T-helper 2 cell (primary cell): ENCODE data around the gene FRMD4B.

Source experiments
- DNase-seq, 5 experiments: peaks; one replicate each; pipeline versions ENCODE4 v3.0.0 to v3.0.0-alpha.2; 2012 to 2022

The FRMD4B gene

DNA sequence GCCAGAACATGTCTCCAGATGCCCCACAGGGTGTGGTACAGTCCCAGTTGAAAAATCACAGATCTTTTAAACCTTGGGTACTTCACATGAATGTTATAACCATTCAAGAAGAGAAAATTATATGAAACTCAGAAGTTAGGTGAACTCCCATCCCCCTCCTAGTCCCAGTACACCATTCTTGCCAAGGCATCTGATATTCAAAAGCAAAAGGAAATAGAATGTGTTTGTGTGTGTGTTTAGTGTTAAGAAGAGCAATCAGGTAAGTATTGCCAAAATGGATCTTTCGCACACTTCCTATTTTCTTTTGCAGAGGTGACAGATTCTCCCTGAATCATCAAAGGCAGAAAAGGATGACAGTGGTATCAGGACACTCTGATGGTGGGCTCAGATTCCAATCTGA, 219.4 kb downstream of the FRMD4B start:
- no peak for DNase-seq

DNA sequence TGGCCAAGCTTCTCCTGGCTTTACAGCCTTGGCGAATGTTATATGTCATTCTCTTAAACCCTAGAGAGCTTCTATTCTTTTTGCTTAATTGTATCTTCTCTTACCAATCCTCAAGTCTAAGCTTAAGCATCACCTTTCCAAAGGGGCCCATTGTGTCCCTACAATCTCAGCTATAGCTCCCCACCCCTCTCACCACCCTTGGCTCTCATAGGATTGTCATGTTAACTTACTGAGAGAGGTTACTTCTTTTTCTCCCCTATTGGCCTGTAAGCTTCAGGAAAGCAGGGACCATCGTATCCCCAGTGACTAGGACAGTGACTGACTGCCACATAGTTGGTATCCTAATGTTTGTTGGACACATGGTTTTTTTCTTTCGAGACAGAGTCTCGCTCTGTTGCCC, 220.1 kb downstream of the FRMD4B start:
- DNase-seq = no peak

DNA sequence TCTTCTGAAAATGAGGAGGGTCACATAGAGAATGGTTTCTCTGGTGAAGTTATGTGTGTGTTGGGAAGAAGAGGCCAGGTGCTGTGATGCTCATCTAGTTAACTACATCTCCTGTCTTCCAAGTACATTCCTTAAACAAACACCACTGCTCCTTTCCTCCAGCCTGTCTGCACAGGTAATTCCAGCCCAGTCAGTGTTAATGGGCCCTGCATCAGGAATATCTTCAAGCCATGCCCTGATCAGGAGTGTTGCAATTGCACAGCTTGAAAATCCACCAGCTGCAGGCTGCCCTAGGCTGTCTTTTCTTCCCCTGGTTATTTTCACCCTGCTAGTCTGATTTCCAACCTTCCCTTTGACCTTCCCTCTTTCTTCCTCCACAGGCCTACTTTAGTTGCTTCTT, 221.6 kb downstream of the FRMD4B start:
- no peak for DNase-seq

DNA sequence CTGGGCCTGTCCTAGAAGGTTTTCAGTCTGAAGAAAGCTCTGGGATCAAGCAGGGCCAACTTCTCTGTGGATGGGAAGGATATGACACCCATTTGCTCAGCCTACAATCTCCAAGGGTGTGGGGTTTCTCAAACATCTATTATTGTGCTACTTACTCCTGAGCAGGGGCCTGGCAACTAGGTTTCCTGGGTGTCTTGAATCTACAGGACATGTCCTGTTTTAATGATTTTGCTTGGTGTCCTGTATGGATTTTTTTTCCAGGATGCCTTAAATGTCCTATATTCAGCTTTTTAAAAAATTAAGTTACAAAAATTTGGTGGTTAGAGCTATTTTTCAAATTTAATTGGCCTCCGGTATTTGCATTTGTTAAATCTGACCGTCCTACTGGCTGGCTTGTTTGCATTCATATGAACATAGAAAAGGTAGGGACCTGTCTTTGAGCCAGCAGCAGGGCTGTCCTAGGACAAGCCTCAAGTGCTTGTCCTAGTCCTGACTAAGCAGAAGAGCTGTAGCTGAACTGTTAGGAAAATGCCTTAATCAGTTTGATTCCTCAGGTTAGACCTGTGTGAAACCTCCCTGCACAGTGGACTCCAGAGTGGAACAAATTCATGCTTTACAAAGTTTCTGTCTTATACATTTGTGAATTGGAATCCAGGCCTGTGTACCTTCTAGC, 223.4 kb downstream of the FRMD4B start:
- DNase-seq = no peak

DNA sequence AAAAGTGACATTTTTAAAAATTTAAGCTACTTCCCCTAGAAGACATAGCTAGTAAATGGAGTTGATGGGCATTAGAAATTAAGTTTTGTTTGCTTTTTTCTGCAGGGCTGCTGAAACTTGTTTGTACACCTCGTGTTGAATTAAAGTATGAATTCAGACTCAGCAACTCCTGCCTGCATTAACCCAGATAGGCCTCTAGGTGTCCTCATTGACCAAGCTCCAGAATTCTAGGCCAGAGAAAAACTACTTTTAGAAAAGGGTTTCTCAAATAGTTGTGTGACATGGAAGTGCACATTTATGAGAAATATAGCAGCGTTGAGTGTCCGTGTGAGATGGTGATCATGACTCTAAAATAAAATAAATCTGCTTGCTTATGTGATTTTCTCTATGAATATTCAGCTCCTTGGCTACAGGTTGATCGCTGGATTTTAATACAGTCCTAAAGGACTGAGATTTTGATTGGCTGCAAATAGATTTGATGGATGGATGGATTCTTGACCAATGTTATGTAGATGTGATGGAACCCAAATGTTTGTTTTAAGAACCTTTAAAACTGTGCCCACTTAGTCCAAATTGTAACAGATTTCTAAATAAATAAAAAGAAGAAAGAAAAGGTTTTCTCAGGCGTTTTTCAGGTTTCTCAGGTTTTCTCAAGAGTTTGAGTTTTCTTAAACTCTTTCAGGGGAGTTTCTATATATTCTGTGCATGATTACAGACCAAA, 224.1 kb downstream of the FRMD4B start:
- peak in 2 of 5 experiments; percentile 19 to 74 for DNase-seq

DNA sequence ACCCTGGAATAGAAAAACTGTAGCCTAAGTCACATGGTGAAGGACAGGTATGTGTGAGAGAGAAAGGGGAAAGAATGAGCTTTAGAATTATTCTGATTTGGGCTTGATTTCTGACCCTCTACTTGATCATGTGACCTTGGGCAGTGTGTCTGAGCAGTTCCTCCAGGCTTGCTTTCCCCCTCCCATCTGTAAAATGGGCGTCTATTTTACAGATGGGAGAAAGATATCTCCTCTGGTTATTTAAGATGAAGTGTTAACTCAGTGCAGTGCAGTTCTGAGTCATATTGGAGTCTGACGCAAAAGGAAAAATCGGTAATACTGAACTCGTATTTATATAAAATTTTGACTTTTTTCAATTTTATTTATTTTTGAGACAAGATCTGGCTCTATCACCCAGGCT, 225.4 kb downstream of the FRMD4B start:
- peak in 1 of 5 experiments; percentile 57 for DNase-seq

DNA sequence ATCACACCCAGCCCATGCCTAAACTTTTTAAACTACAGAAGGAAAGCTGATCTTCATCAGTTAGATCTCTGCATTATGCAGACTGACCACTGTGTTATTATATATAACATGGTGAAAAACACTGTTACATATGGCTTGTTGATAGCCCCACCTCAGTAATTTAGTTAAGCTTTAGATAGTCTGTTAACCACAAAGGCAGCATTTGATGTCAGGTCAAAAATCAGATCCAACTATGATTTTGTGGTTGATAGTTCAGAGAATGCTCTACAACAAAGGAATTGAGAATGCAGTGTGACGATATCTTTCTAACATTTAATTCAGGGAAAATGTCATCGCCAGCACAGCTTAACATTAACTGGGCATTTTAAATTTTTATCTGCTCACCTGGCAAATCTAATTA, 225.8 kb downstream of the FRMD4B start:
- DNase-seq = peak in 1 of 5 experiments; percentile 55

DNA sequence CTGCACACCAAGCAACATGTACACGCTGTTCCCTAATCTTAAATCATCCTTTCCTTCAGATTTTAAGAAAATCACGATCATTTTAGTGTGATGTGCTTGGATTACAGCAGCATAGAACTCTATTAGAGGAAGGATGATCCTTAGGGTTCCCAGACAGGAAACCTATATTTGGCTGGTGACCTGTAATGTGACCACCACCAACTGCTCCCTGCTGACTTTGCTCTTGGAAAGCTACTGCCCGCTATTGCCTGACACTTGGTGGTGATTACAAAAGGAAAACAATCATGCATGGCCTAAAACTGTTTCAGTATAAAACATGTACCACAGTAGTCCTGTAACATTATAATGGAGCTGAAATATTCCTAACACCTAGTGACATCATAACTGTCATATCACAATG, 236.3 kb downstream of the FRMD4B start:
- no peak for DNase-seq

DNA sequence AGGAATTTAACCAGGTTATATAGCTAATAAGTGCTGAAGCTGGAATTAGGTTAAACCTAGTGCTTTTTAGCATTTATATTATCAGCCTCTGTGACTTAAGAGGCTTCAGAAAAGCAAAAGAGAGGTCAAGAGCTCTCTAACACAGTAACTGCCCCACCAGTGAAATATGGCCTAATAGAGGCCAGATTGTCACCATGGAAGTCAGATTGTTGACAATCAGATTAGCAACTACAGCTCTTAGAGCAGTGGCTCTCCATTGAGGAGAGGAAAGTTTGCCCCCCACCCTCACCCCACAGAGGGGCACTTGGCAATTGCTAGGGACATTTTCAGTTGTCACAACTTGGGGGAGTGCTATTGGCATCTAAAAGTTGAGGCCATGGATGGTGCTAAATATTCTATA, 240.2 kb downstream of the FRMD4B start:
- no peak for DNase-seq

DNA sequence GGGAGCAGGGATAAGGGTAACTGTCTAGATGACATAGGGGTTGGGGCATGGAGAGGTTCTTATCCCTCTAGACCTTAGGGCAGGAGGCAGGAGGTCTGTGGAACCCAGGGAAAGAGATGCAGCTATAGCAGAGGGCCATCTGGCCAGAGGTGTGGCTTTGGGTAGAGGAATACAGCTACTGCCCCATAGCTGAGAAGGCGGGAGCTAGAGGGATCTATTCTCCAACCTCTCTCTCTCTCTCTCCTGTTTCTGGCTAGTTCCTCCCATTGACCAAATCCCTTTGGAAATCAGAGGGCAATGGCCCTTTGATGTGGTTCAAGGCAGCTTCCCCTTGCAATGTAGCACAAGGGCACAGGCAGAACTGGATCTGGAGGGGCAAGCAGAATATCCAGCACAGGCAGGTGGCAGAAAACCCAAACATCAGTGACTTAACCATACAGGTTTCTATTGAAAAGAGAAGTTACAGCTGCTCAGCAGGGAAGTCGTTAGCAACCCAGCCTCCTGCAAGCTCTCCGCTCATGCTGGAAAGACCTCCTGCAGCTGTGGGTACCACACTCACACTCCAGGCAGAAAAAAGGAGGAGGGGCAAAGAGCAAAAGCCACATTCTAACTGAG, 241.2 kb downstream of the FRMD4B start:
- no peak for DNase-seq

DNA sequence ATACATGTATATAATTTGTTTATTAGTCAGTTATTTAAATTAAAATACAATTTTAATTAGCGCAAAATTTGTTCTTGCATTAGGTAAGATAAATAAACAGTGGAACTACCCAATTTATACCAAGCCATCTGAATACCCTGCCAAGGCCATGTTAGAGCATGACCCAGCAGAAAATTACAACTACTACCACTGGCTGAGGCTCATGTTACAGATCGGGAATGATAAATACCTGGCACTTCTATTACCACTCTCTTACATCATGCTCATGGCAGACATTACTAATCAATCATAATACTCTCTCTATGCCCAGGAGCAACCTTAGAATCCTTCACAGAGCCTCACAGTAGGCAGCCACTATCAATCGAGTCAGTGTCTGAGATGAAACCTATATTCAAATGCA, 242.3 kb downstream of the FRMD4B start:
- DNase-seq = no peak

DNA sequence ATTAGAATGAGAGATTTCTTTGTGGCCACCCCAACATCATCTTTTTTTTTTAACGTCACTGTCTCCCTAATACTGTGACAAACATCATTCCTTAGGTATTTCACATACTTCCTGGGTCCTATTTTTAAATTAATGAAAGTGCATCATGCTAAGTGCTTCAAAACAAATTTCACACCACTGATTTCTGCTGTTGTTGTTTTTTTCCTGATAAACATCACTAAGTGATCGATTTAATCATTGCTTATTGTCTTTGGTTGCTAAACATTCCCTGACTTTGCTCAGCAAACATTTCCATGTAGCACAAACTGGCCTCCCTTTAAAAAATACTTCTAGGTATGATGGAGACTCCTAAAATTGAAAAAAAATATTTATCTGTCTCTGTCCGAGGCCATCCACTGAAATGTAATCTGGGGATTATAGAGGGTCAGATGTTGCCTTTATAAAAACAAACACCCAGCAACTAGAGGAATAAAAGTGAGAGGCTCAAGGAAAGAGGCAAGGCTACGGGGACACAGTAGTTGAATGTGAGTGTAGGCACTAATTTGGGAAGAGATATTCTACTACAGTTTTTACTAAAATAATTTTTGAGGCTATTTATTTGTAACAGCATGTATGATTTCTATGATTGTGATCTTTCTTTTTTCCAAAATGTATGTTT, 243.0 kb downstream of the FRMD4B start:
- no peak for DNase-seq

DNA sequence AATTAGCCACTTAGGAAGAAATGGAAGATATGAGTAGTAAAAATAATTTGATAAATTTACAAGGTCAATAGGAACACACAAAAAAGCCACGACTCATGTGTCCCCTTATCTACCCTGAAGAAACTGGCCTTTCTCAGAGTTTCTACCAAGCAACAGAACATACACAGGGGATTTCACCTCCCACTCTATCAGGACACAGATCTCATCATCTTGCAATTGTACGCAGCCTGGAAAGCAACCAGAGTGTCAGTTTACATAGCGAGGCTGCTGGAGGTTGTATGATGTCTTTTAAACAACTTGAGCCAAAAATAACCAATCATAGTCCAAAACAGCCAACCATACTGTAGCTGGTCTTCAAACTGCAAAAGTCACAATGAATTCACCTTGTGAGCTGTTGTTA, 243.8 kb downstream of the FRMD4B start:
- DNase-seq = no peak

DNA sequence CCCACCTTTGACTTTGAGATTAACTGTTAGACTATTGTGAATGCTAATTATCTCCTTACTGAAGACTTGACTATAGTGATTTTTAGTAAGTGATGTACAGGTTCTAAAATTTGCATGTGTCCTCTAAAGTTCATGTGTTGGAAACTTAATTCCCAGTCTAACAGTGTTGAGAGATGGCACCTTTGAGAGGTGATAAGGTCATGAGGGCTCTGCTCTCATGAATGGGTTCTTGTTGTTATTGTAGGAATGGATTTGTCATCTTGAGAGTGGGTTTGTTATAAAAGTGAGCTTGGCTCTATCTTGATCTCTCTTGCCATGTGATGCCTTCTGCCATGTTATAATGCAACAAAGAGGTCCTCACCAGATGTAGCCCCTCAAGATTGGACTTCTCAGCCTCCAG, 244.6 kb downstream of the FRMD4B start:
- DNase-seq = no peak

DNA sequence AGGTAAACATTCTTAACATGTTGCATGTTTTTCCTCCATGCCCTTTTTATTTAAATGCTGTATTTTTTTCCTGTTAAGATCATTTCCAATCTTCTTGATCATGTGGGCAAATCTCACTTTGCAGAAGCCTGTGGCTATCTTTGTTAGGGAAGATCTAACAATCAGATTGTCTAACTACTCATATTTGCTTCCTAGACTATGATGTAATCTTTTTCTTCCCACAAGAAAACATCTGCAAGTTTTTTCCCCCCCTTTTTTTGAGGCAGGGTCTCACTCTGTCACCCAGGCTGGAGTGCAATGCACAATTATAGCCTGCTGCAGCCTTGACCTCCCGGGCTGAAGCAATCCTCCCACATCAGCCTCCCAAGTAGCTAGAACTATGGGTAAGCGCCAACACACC, 248.5 kb downstream of the FRMD4B start:
- DNase-seq = no peak

DNA sequence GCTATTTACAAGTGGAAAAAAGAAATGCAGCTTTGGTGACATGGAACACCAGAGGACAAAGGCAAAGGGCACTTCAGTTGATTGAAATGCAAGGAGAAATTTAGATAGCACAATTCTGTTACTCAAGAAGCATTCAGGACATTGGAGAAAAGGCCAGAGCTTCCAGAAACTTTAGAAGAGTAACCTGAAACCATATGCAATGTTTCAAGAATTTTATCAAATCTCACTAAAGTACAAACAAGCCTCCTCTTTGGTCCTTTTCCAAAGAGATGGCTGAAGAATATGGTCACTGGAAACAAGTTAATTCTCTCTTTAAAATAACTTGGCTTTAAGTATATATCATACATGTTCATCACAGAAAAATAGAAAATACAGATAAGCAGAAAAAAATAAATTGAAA, 248.9 kb downstream of the FRMD4B start:
- DNase-seq = no peak

DNA sequence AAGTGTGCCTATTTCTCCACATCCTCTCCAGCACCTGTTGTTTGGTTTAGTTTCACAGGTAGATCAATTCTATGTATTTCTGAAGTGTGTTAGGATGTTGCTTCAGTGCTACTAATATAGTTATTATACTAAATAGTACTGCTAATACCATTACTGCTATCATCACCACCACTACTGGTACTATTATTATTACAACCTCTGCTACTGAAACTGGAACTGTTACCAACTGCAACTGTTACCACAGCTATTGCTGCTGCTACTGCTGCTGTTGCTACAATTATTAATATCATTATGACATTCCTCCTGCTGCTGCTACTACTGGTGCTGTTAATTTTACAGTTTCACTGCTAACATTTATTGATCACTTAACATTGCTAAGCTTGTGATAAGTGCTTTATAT, 255.2 kb downstream of the FRMD4B start:
- DNase-seq = peak in 1 of 5 experiments; percentile 36

DNA sequence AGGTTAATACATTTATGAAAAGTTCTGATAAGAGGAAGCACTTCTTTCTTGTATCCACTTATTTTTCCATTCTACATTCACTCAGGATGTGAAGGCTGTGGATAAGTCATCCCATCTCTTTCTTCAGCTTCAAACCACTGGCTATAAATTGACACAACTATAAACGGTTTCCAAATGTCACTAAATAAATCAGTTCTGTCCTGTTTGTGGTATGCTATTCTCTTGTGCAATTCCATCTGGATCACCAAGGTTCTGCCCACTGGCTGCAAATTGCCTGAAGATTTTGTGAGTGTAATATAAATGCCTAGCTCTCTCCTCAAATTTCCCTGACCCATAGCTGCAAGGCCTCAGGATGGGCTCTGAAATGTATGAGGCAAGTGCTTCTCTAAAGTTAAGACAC, 256.4 kb downstream of the FRMD4B start:
- no peak for DNase-seq

DNA sequence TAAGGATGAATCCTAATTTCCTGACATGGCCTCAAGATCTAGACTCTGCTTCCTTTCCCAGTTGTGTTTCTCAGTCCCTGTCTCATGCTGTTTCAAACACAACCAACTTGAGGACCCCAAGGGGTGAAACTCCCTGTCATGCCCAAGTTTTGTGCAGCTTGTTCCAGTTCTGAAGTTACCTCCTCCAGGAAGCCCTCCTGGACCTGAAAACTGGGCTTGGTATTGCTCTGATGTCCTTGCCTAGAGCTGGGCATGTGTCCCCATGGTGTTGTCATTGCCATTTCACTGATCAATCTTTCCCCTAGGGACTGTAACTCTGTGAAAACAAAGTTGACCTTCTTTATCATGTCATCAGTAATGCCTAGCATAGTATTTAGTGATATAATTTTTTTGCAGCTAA, 257.4 kb downstream of the FRMD4B start:
- no peak for DNase-seq

DNA sequence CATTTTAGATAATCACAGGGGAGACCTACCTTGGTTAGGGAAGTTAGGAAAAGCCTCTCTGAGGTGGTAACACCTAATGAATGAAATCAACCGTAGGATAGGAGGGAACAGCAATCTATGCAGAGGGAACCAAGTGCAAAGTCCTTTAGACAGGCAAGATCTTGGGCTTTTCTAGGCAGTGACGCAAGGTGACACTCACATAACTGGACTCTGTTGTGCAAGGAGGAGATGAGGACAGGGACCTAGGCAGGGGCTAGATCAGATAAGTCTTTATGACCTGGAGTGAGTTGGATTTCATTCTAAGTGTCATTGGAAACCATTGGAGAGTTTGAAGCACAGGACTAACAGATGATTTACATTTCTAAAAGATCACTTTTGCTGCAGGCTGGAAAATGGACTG, 258.9 kb downstream of the FRMD4B start:
- DNase-seq = no peak

DNA sequence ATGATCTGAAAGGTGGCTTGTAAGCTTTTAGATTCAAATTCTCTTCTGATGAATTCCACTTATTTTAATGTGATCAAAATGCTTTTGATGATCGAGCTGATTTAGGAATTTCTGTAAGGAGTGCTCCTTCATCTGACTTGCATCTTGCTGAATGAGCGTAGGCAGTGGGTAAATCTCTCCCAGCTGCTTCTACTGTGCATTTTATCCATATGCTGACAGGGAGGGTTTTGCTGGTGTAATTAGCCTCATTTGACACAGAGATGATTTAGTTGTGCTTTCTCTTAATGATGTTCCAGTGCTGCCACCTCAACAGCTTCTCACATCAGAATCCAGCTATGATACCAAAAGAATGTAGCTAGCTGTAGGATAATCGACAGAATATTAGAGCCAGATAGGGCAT, 259.7 kb downstream of the FRMD4B start:
- no peak for DNase-seq

DNA sequence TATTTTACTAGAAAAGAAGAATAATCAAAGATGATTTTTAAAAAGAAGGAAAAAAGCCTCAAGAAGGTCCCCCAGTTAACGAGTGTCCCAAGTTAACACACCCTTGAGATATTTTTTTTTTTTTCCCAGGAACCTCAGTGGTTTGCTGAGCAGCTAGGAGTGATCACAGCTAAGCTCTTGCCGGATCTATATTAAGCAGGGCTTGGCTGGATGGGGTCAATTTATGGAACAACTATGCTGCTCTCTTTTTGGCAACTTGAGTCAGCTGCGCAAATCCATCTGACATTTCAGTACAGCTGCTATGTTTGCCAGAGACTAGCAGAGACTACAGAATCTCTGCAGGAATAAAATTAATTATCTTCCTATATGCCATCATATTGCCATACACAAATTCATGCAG, 263.5 kb downstream of the FRMD4B start, which contains the start of gene LMOD3:
LMOD3 (minus strand) TSS at position 193 of the 400 bp plus-strand sequence. CDS start 209 bp downstream, outside the sequence.
- DNase-seq = no peak

DNA sequence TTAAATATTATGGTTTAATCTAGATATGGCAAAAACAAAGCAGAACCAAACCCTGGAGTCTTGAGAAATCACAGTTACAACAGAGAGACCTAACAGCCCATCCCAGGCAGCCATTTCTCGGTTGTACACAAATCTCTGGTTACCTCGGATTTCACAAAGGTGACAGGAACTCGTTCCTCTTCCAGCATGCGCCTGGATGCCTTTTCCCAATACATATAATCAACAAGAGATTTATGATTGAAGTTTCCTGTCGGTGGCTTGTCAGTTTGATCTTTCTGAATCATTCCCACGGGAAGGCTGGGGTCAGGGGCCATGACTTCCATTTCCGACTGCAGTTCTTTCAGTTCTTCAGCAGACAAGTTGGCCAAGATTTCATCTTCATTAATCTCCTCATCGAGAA, 263.9 kb downstream of the FRMD4B start:
- no peak for DNase-seq

DNA sequence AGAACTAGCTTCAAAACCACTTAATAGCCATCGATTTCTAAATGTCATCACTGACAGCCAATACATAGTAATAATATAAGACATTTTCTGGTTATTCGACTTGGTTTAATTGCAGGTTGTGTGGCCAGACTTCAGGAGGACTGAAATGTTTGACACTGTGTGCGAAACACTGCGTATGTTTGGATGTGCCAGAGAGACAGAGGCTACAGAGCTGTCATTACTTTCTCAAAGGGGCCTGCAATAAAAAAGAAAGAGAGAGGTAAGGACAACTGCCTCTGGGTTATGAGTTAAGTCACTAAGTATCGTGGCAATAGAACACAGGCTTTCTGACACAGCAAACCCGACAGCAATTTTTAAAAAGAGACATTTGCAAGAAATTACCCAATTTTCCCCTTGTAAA, 264.4 kb downstream of the FRMD4B start:
- DNase-seq = no peak
